WTC11 (cell line): ENCODE results near the gene C19orf47. TPM values are rescaled to one million over a fixed set of nuclear protein-coding genes. Genes with fewer than 3 reads are reported as not detected.

Experiments
- ATAC-seq: fragments of 200-7000 bp; cut with Tn5 transposase; 2 replicates; pipeline ENCODE4 v1.10.0; 2021; ENCODE audit warnings: mild to moderate bottlenecking, moderate library complexity
- CTCF ChIA-PET: fragments of 300-600 bp; sonication (Branson Sonifier 250); formaldehyde crosslinking; loops from one replicate; lab custom pipeline; 2021; ENCODE audit warnings: antibody characterized with exemption; lab: Charles Lee
- POLR2A ChIA-PET: fragments of 350-600 bp; sonication (Branson Sonifier 250); formaldehyde crosslinking; loops from one replicate; lab custom pipeline; 2021; ENCODE audit warnings: antibody characterized with exemption; lab: Charles Lee
- DNase-seq: peaks from one replicate; pipeline ENCODE4 v3.0.0; 2021; ENCODE audit warnings: low spot score
- H3K27ac Mint-ChIP-seq: 2 replicates; pipeline ENCODE4 v1.8.0; 2021; ENCODE audit warnings: mixed read lengths
- H3K27me3 Mint-ChIP-seq: 2 replicates; pipeline ENCODE4 v1.8.0; 2021; ENCODE audit warnings: low read depth, mild to moderate bottlenecking, moderate library complexity, mixed read lengths
- H3K36me3 Mint-ChIP-seq: 2 replicates; pipeline ENCODE4 v1.8.0; 2021; ENCODE audit warnings: mixed read lengths
- H3K4me1 Mint-ChIP-seq: 2 replicates; pipeline ENCODE4 v1.8.0; 2022; ENCODE audit warnings: mixed read lengths
- H3K4me3 Mint-ChIP-seq: 2 replicates; pipeline ENCODE4 v1.8.0; 2021; ENCODE audit warnings: mild to moderate bottlenecking, moderate library complexity, mixed read lengths
- H3K9me3 Mint-ChIP-seq: 2 replicates; pipeline ENCODE4 v1.8.0; 2021; ENCODE audit warnings: mixed read lengths
- CREM ChIP-seq: sonication (generic); formaldehyde crosslinking; IDR thresholded peaks from 2 replicates; pipeline ENCODE4 v1.8.1; 2022; ENCODE audit warnings: mild to moderate bottlenecking, missing genetic modification reagents, moderate library complexity
- CTCF ChIP-seq: fragments of 200-600 bp; IDR thresholded peaks from 2 replicates; pipeline ENCODE4 v1.8.0; 2022; ENCODE audit warnings: antibody characterized with exemption
- E2F1 ChIP-seq: sonication (generic); formaldehyde crosslinking; IDR thresholded peaks from 2 replicates; pipeline ENCODE4 v1.8.0; 2022; ENCODE audit warnings: mild to moderate bottlenecking, missing genetic modification reagents
- EMX1 ChIP-seq: fragments of 250-450 bp; sonication (Bioruptor Pico); IDR thresholded peaks from 2 replicates; pipeline ENCODE4 v1.8.0; 2021; ENCODE audit warnings: mild to moderate bottlenecking
- ETV6 ChIP-seq: sonication (generic); formaldehyde crosslinking; IDR thresholded peaks from 2 replicates; pipeline ENCODE4 v1.8.1; 2022; ENCODE audit warnings: mild to moderate bottlenecking, missing genetic modification reagents
- FOXK1 ChIP-seq: sonication (generic); formaldehyde crosslinking; IDR thresholded peaks from 2 replicates; pipeline ENCODE4 v1.8.0; 2022; ENCODE audit warnings: mild to moderate bottlenecking, moderate library complexity, missing genetic modification reagents
- FOXP4 ChIP-seq: sonication (generic); formaldehyde crosslinking; IDR thresholded peaks from 2 replicates; pipeline ENCODE4 v1.8.0; 2022; ENCODE audit warnings: mild to moderate bottlenecking, missing genetic modification reagents
- GRHL2 ChIP-seq: fragments of 250-450 bp; sonication (Bioruptor Pico); IDR thresholded peaks from 2 replicates; pipeline ENCODE4 v1.8.0; 2022; ENCODE audit warnings: mild to moderate bottlenecking, moderate library complexity; ENCODE audit not compliant: insufficient replicate concordance, severe bottlenecking
- GTF2I ChIP-seq: fragments of 250-450 bp; sonication (Bioruptor Pico); conservative IDR thresholded peaks from 2 replicates; pipeline ENCODE4 v1.4.0; 2021; ENCODE audit warnings: mild to moderate bottlenecking
- HMGA2 ChIP-seq: fragments of 250-450 bp; sonication (Bioruptor Pico); IDR thresholded peaks from 2 replicates; pipeline ENCODE4 v1.4.0; 2021; ENCODE audit warnings: mild to moderate bottlenecking, moderate library complexity
- JAZF1 ChIP-seq: fragments of 250-450 bp; sonication (Bioruptor Pico); IDR thresholded peaks from 2 replicates; pipeline ENCODE4 v1.9.0; 2021; ENCODE audit warnings: moderate library complexity, mild to moderate bottlenecking, inconsistent platforms
- NFATC4 ChIP-seq: fragments of 250-450 bp; sonication (Bioruptor Pico); IDR thresholded peaks from 2 replicates; pipeline ENCODE4 v1.9.0; 2021; ENCODE audit warnings: mild to moderate bottlenecking
- NFE2L1 ChIP-seq: sonication (generic); formaldehyde crosslinking; IDR thresholded peaks from 2 replicates; pipeline ENCODE4 v1.8.1; 2023; ENCODE audit warnings: missing genetic modification reagents
- NR2C2 ChIP-seq: sonication (generic); formaldehyde crosslinking; IDR thresholded peaks from 2 replicates; pipeline ENCODE4 v1.8.0; 2022; ENCODE audit warnings: mild to moderate bottlenecking, missing genetic modification reagents
- RELA ChIP-seq: sonication (generic); formaldehyde crosslinking; IDR thresholded peaks from 2 replicates; pipeline ENCODE4 v1.8.1; 2022; ENCODE audit warnings: missing genetic modification reagents, mild to moderate bottlenecking, borderline replicate concordance
- TP53 ChIP-seq: sonication (generic); formaldehyde crosslinking; IDR thresholded peaks from 2 replicates; pipeline ENCODE4 v1.8.1; 2023; ENCODE audit warnings: mild to moderate bottlenecking, missing genetic modification reagents
- ZNF232 ChIP-seq: sonication (generic); formaldehyde crosslinking; IDR thresholded peaks from 2 replicates; pipeline ENCODE4 v1.8.0; 2022; ENCODE audit warnings: mild to moderate bottlenecking, missing genetic modification reagents
- total RNA-seq: library from RNA; stranded (reverse); gene quantifications from 3 replicates; pipeline ENCODE4 v1.2.3, GENCODE V29; 2021

Gene C19orf47
- total RNA-seq, 1 experiment from 2014 or later = 15.6 TPM

GRCh38 chr19:40286235-40286970 is 61.8 kb downstream of the C19orf47 start:
- Mint-ChIP-seq H3K4me3 (peak overlapping the region; percentile 80), H3K4me1 (peaks cover 21% of the 10 kb centered on the region), H3K9me3 (no peaks in the 10 kb centered on the region), H3K27me3 (no peaks in the 10 kb centered on the region), H3K27ac (peak overlapping the region; percentile 99), H3K36me3 (no peaks in the 10 kb centered on the region)
- no peak for TF ChIP-seq CREM (CRISPR knock-in tag)
- TF ChIP-seq NR2C2 (CRISPR knock-in tag) = no peak
- no peak for TF ChIP-seq RELA (CRISPR knock-in tag)
- no peak for TF ChIP-seq FOXK1 (CRISPR knock-in tag)
- no peak for TF ChIP-seq NFATC4 (CRISPR knock-in tag)
- CTCF ChIA-PET = interaction anchor here (0.6 to 1.2 kb wide), 3 partner anchors 19 to 1151 kb away, joined by 3 to 5 read pairs (median 3); no protein-coding TSS in a partner anchor
- ATAC-seq (no peak), DNase-seq (no peak)
- POLR2A ChIA-PET = no interaction called here

GRCh38 chr19:40285353-40286234 is 62.6 kb downstream of the C19orf47 start:
- Mint-ChIP-seq H3K27ac (peak overlapping the region; percentile 99), H3K9me3 (no peaks in the 10 kb centered on the region), H3K27me3 (no peaks in the 10 kb centered on the region), H3K36me3 (no peaks in the 10 kb centered on the region), H3K4me1 (peaks cover 27% of the 10 kb centered on the region), H3K4me3 (peak overlapping the region; percentile 80)
- ChIA-PET CTCF (interaction anchor here (0.6 to 1.2 kb wide), 7 partner anchors 15 to 521 kb away, joined by 3 to 5 read pairs (median 3); no protein-coding TSS in a partner anchor), POLR2A (no interaction called here)
- TF ChIP-seq GTF2I (CRISPR knock-in tag) (peak; percentile 77), E2F1 (CRISPR knock-in tag) (no peak), TP53 (no peak), NFE2L1 (CRISPR knock-in tag) (no peak), EMX1 (CRISPR knock-in tag) (no peak), CTCF (0 out of 2 replicates have a peak, but pooled peaks have one; percentile 6), JAZF1 (CRISPR knock-in tag) (no peak), GRHL2 (CRISPR knock-in tag) (no peak), FOXK1 (CRISPR knock-in tag) (peak; percentile 50; the same call in 1 of the 2 replicates), HMGA2 (CRISPR knock-in tag) (0 out of 2 replicates have a peak, but pooled peaks have one; percentile 9), FOXP4 (CRISPR knock-in tag) (peak; percentile 11; the same call in 1 of the 2 replicates), ZNF232 (CRISPR knock-in tag) (no peak), ETV6 (CRISPR knock-in tag) (peak; percentile 36; the same call in 1 of the 2 replicates), CREM (CRISPR knock-in tag) (peak; percentile 64; the same call in 1 of the 2 replicates)
- ATAC-seq = peak; percentile 86
- peak; percentile 99 for DNase-seq
